Parathyroid adenoma (tissue), 2 donors: Measurements from ENCODE around the gene MBOAT7.

Experiments
- H2AFZ ChIP-seq: fragments of 300-600 bp; sonication (generic); one replicate; pipeline ENCODE4 v1.7.0; 2017; ENCODE audit warnings: antibody characterized with exemption, mild to moderate bottlenecking
- H3K27ac ChIP-seq: fragments of 300-600 bp; sonication (generic); one replicate; pipeline ENCODE4 v1.7.0; 2017
- H3K27me3 ChIP-seq: fragments of 300-600 bp; sonication (generic); one replicate; pipeline ENCODE4 v1.7.0; 2017; ENCODE audit warnings: low read length; ENCODE audit not compliant: control insufficient read depth, insufficient read depth
- H3K36me3 ChIP-seq: fragments of 300-600 bp; sonication (generic); one replicate; pipeline ENCODE4 v1.7.0; 2017; ENCODE audit warnings: low read length; ENCODE audit not compliant: control insufficient read depth, insufficient read depth
- H3K4me1 ChIP-seq: fragments of 300-600 bp; sonication (generic); one replicate; pipeline ENCODE4 v1.7.0; 2017; ENCODE audit warnings: control low read depth
- H3K4me2 ChIP-seq: fragments of 300-600 bp; sonication (generic); one replicate; pipeline ENCODE4 v1.7.0; 2017; ENCODE audit warnings: low read length
- H3K4me3 ChIP-seq: fragments of 300-600 bp; sonication (generic); one replicate; pipeline ENCODE4 v1.7.0; 2017; ENCODE audit warnings: low read depth, low read length
- H3K79me2 ChIP-seq: fragments of 300-600 bp; sonication (generic); one replicate; pipeline ENCODE4 v1.7.0; 2017; ENCODE audit warnings: control low read depth
- H3K9ac ChIP-seq: fragments of 300-600 bp; sonication (generic); one replicate; pipeline ENCODE4 v1.7.0; 2017; ENCODE audit warnings: mild to moderate bottlenecking
- H3K9me3 ChIP-seq: fragments of 300-600 bp; sonication (generic); one replicate; pipeline ENCODE4 v1.7.0; 2017; ENCODE audit warnings: low read length; ENCODE audit not compliant: control insufficient read depth
- TF ChIP-seq, protein P1 (sequence below): fragments of 300-600 bp; sonication (generic); IDR thresholded peaks from one replicate; pipeline ENCODE4 v1.7.0; 2017; ENCODE audit warnings: antibody characterized with exemption, mild to moderate bottlenecking
- donor health status: primary hyperparathyroidism.

Gene MBOAT7

DNA sequence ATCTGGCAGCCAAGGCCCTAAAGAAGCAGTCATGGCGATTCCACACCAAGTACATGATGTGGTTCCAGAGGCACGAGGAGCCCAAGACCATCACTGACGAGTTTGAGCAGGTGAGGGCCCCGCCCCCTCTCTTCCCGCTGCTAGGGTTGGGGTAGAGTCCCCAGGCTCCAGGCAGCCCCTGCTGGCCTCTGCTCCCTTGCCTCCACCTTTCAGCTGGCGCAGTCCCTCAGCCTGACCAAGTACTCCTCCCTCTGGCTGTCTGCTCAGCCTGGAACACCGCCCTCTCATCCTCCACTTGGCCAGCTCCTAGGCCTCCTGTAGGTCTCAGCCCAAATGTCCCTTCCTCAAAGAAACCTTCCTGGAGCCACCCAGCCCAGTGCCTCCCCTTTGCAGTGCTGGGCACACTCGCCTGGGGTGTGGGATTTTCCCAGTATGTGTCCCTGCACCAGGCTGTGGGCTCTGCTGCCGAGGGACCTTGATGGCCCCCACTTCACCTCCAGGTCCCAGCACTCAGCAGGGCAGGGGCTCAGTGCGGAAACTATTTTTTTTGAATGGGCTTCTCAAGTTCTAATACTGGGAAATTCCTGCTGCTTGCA is 35.6 kb downstream of the MBOAT7 start:
- TF ChIP-seq, protein P1, sequence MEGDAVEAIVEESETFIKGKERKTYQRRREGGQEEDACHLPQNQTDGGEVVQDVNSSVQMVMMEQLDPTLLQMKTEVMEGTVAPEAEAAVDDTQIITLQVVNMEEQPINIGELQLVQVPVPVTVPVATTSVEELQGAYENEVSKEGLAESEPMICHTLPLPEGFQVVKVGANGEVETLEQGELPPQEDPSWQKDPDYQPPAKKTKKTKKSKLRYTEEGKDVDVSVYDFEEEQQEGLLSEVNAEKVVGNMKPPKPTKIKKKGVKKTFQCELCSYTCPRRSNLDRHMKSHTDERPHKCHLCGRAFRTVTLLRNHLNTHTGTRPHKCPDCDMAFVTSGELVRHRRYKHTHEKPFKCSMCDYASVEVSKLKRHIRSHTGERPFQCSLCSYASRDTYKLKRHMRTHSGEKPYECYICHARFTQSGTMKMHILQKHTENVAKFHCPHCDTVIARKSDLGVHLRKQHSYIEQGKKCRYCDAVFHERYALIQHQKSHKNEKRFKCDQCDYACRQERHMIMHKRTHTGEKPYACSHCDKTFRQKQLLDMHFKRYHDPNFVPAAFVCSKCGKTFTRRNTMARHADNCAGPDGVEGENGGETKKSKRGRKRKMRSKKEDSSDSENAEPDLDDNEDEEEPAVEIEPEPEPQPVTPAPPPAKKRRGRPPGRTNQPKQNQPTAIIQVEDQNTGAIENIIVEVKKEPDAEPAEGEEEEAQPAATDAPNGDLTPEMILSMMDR, result no peak
- no peaks in the 10 kb centered on the region for H3K27me3 ChIP-seq
- no peak overlapping the region for H3K9ac ChIP-seq
- H3K36me3 ChIP-seq, result no peaks in the 10 kb centered on the region
- no peak overlapping the region for H3K4me2 ChIP-seq
- H3K27ac ChIP-seq, result no peak overlapping the region
- H2AFZ ChIP-seq, result no peak overlapping the region
- no peaks in the 10 kb centered on the region for H3K9me3 ChIP-seq
- H3K4me1 ChIP-seq, result peaks cover 5% of the 10 kb centered on the region
- peaks cover 3% of the 10 kb centered on the region for H3K79me2 ChIP-seq
- no peak overlapping the region for H3K4me3 ChIP-seq

DNA sequence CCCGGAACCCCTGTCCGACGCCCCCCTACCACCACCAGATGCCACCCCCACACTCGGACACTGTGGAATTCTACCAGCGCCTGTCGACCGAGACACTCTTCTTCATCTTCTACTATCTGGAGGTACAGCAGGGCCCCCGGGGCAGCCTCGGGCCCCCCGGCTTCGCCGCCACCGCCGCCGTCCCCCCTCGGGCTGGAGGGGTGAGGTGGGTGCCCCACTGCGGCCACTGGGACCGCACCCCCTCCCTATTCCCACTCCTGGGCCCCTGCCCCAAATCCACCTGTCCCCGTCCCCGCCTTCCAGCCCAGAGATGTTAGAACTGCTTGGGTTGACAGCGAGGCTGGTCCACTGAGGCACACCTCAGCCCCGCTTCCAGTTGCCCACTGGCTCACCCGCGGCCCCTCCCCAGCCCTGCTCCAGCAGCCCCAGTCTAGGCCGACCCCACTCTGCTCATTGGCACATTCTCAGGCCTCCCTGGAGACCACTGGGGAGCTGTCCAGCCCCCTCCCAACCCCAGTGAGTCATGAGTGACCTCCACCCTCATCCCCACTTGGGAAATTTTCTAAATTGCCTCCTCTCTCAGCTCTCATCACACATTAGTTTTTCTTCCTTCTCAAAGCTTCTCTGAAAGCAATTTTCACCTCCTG is 36.4 kb downstream of the MBOAT7 start:
- Histone ChIP-seq H3K79me2 (peaks cover under 1% of the 10 kb centered on the region), H3K27me3 (no peaks in the 10 kb centered on the region), H2AFZ (no peak overlapping the region), H3K36me3 (no peaks in the 10 kb centered on the region), H3K27ac (no peak overlapping the region), H3K9me3 (no peaks in the 10 kb centered on the region), H3K4me2 (no peak overlapping the region), H3K9ac (no peak overlapping the region), H3K4me1 (no peaks in the 10 kb centered on the region), H3K4me3 (no peak overlapping the region)
- TF ChIP-seq, protein P1, result no peak

DNA sequence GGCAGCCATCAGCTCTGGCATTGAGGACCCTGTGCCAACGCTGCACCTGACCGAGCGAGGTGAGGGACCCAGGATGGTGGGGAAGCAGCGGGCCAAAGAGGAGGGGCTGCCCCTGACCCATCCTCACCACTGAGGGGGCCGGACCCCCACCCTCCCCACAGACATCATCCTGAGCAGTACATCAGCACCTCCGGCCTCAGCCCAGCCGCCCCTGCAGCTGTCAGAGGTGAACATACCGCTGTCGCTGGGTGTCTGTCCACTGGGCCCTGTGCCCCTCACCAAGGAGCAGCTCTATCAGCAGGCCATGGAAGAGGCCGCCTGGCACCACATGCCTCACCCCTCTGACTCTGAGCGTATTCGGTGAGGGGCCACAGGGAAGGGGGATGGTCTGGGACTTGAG is 37.1 kb downstream of the MBOAT7 start:
- Histone ChIP-seq H3K4me2 (no peak overlapping the region), H3K9me3 (no peaks in the 10 kb centered on the region), H2AFZ (no peak overlapping the region), H3K79me2 (no peaks in the 10 kb centered on the region), H3K27ac (no peak overlapping the region), H3K4me1 (no peaks in the 10 kb centered on the region), H3K36me3 (no peaks in the 10 kb centered on the region), H3K27me3 (no peaks in the 10 kb centered on the region), H3K4me3 (no peak overlapping the region), H3K9ac (no peak overlapping the region)
- TF ChIP-seq, protein P1, result no peak

DNA sequence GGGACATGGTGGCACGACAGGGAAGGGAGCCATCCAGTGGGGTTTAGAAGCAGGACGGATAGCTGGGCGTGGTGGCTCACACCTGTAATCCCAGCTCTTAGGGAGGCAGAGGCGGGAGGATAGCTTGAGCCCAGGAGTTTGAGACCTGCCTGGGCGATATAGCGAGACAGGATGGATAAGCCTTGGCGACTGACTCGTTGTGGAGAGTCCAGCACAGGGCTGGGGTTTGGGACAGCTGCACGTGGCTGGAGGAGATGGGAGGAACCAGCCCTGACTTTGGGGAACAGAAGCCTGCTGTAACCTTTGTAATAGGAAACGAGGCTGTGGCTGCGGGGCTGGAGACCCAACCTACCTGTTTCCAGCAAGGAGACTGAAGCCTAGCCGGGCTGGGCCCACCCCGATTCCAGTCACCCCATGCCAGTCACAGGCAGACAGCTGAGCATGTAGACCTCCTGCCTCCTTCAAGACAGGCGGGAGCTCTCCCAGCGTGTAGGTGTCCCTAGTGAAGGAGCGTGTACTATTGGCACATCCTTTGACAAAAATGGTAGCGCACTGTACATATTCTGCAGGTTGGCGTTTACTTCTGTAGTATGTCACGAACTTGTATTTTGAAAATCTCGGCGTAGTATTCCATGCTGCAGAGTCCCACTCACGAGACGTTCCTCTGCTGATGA is 37.9 kb downstream of the MBOAT7 start:
- no peaks in the 10 kb centered on the region for H3K79me2 ChIP-seq
- no peak overlapping the region for H3K9ac ChIP-seq
- no peaks in the 10 kb centered on the region for H3K27me3 ChIP-seq
- H3K9me3 ChIP-seq, result no peaks in the 10 kb centered on the region
- H3K4me2 ChIP-seq, result no peak overlapping the region
- H3K4me3 ChIP-seq, result no peak overlapping the region
- no peaks in the 10 kb centered on the region for H3K4me1 ChIP-seq
- TF ChIP-seq, protein P1, result no peak
- H3K36me3 ChIP-seq, result no peaks in the 10 kb centered on the region
- no peak overlapping the region for H3K27ac ChIP-seq
- H2AFZ ChIP-seq, result no peak overlapping the region
